Muscle of leg (tissue), 11 donors: ENCODE results near the gene HSF2BP. TPM values are rescaled to one million over a fixed set of nuclear protein-coding genes. Genes with fewer than 3 reads are reported as not detected.

ENCODE experiments used
- DNase-seq: peaks from one replicate; pipeline ENCODE4 v3.0.0; 2013
- H3K27ac ChIP-seq: one replicate; pipeline ENCODE4 v1.5.1; 2013; ENCODE audit warnings: mild to moderate bottlenecking, low read length, control low read depth
- H3K27me3 ChIP-seq: one replicate; pipeline ENCODE4 v1.6.1; 2013; ENCODE audit warnings: low read length; ENCODE audit not compliant: control insufficient read depth, insufficient read depth
- H3K36me3 ChIP-seq: one replicate; pipeline ENCODE4 v1.6.1; 2013; ENCODE audit warnings: low read length; ENCODE audit not compliant: control insufficient read depth, insufficient read depth
- H3K4me1 ChIP-seq: one replicate; pipeline ENCODE4 v1.6.1; 2013; ENCODE audit warnings: low read length; ENCODE audit not compliant: control insufficient read depth, insufficient read depth
- H3K4me3 ChIP-seq: one replicate; pipeline ENCODE4 v1.5.1; 2013; ENCODE audit warnings: low read length, control low read depth
- H3K9me3 ChIP-seq: replicated peaks from 2 replicates; pipeline ENCODE4 v1.6.1; 2013; ENCODE audit warnings: low read depth, low read length; ENCODE audit not compliant: control insufficient read depth
- WGBS: methylation state at CpG from one replicate; pipeline ENCODE4 v1.1.5; 2013; ENCODE audit warnings: missing lambda C conversion rate; ENCODE audit not compliant: insufficient coverage; 5-methylcytosine and 5-hydroxymethylcytosine counted together
- polyA plus RNA-seq, 8 donors: library from polyadenylated mRNA; unstranded; fragments of 120-200 nt; gene quantifications; one replicate each; pipeline versions ENCODE4 v1.2.1 to v1.2.3, GENCODE V29; 2013; ENCODE audit warnings: inconsistent platforms in 1 of 8, low replicate concordance in 1 of 8; ENCODE audit not compliant: insufficient read length in 8 of 8, insufficient read depth in 1 of 8
- total RNA-seq: library from RNA; stranded (reverse); fragments of 120-200 nt; gene quantifications from one replicate; pipeline ENCODE4 v1.2.4, GENCODE V29; 2013

The HSF2BP gene
- total and polyA plus RNA-seq, 9 donors, result 0.68 to 1.2 (median 0.93) TPM

GRCh38 chr21:43608664-43609063 is 50.6 kb downstream of the HSF2BP start:
- no peaks in the 10 kb centered on the region for H3K9me3 ChIP-seq
- no peak overlapping the region for H3K4me3 ChIP-seq
- DNase-seq, result no peak
- no CpG with 5 or more reads among the region's 2 CpGs for WGBS
- H3K27me3 ChIP-seq, result no peaks in the 10 kb centered on the region
- H3K27ac ChIP-seq, result no peak overlapping the region
- no peaks in the 10 kb centered on the region for H3K36me3 ChIP-seq
- H3K4me1 ChIP-seq, result peaks cover 29% of the 10 kb centered on the region

GRCh38 chr21:43608225-43608624 is 51.1 kb downstream of the HSF2BP start:
- Histone ChIP-seq H3K4me3 (no peak overlapping the region), H3K4me1 (peaks cover 29% of the 10 kb centered on the region), H3K27ac (no peak overlapping the region), H3K9me3 (no peaks in the 10 kb centered on the region), H3K36me3 (no peaks in the 10 kb centered on the region), H3K27me3 (no peaks in the 10 kb centered on the region)
- no peak for DNase-seq
- no CpG with 5 or more reads among the region's 3 CpGs for WGBS

GRCh38 chr21:43605320-43606215 is 53.7 kb downstream of the HSF2BP start:
- no peak for DNase-seq
- 88% methylated on average over 7 of the region's 15 CpGs for WGBS
- Histone ChIP-seq H3K36me3 (no peaks in the 10 kb centered on the region), H3K4me3 (no peak overlapping the region), H3K27ac (no peak overlapping the region), H3K27me3 (no peaks in the 10 kb centered on the region), H3K9me3 (no peaks in the 10 kb centered on the region), H3K4me1 (peaks cover 20% of the 10 kb centered on the region)

- Histone ChIP-seq H3K36me3 (no peaks in the 10 kb centered on the region), H3K27me3 (no peaks in the 10 kb centered on the region), H3K4me3 (no peak overlapping the region), H3K27ac (no peak overlapping the region), H3K9me3 (no peaks in the 10 kb centered on the region), H3K4me1 (peaks cover 18% of the 10 kb centered on the region)
- DNase-seq, result no peak
- WGBS, result 89% methylated on average over 6 of the region's 6 CpGs
Measured at GRCh38 chr21:43604505-43605204, 54.6 kb downstream of the HSF2BP start.

GRCh38 chr21:43603641-43604504 is 55.4 kb downstream of the HSF2BP start:
- Histone ChIP-seq H3K27me3 (no peaks in the 10 kb centered on the region), H3K9me3 (no peaks in the 10 kb centered on the region), H3K4me3 (no peak overlapping the region), H3K27ac (no peak overlapping the region), H3K4me1 (peaks cover 14% of the 10 kb centered on the region), H3K36me3 (no peaks in the 10 kb centered on the region)
- peak; percentile 47 for DNase-seq
- 63% methylated on average over 7 of the region's 8 CpGs for WGBS

- H3K9me3 ChIP-seq, result no peaks in the 10 kb centered on the region
- H3K27ac ChIP-seq, result no peak overlapping the region
- no peaks in the 10 kb centered on the region for H3K27me3 ChIP-seq
- peak; percentile 18 for DNase-seq
- no peaks in the 10 kb centered on the region for H3K36me3 ChIP-seq
- peaks cover 14% of the 10 kb centered on the region for H3K4me1 ChIP-seq
- 66% methylated on average over 3 of the region's 5 CpGs for WGBS
- H3K4me3 ChIP-seq, result no peak overlapping the region
Measured at GRCh38 chr21:43603233-43603626, 56.1 kb downstream of the HSF2BP start.

GRCh38 chr21:43602266-43603232 is 56.7 kb downstream of the HSF2BP start:
- Histone ChIP-seq H3K27me3 (no peaks in the 10 kb centered on the region), H3K4me1 (peaks cover 14% of the 10 kb centered on the region), H3K27ac (no peak overlapping the region), H3K36me3 (no peaks in the 10 kb centered on the region), H3K9me3 (no peaks in the 10 kb centered on the region), H3K4me3 (no peak overlapping the region)
- WGBS, result 64% methylated on average over 7 of the region's 13 CpGs
- peak; percentile 19 for DNase-seq

GRCh38 chr21:43600642-43601402 is 58.5 kb downstream of the HSF2BP start:
- no peaks in the 10 kb centered on the region for H3K27me3 ChIP-seq
- H3K4me3 ChIP-seq, result no peak overlapping the region
- no peaks in the 10 kb centered on the region for H3K9me3 ChIP-seq
- WGBS, result 50% methylated on average over 4 of the region's 12 CpGs
- peak; percentile 24 for DNase-seq
- no peak overlapping the region for H3K27ac ChIP-seq
- no peaks in the 10 kb centered on the region for H3K36me3 ChIP-seq
- H3K4me1 ChIP-seq, result peaks cover 11% of the 10 kb centered on the region

- Histone ChIP-seq H3K36me3 (no peaks in the 10 kb centered on the region), H3K4me3 (no peak overlapping the region), H3K4me1 (peaks cover 11% of the 10 kb centered on the region), H3K9me3 (no peaks in the 10 kb centered on the region), H3K27me3 (no peaks in the 10 kb centered on the region), H3K27ac (no peak overlapping the region)
- WGBS, result 60% methylated on average over 2 of the region's 5 CpGs
- no peak for DNase-seq
Measured at GRCh38 chr21:43599728-43600127, 59.6 kb downstream of the HSF2BP start.
